GM12872 (cell line): Measurements from ENCODE around the gene ICAM2.

Experiments used
- CTCF ChIP-seq: IDR thresholded peaks from 3 replicates; pipeline ENCODE4 v1.5.1; 2011; ENCODE audit warnings: low read depth, mild to moderate bottlenecking, low read length, moderate library complexity; ENCODE audit not compliant: insufficient read depth

ICAM2 gene

GRCh38 chr17:63983320-63983719 lies 37.1 kb downstream of the ICAM2 start:
- TF ChIP-seq CTCF: no peak

- TF ChIP-seq CTCF: no peak
Measured at GRCh38 chr17:63978272-63979200, 41.9 kb downstream of the ICAM2 start.

- TF ChIP-seq CTCF: no peak
Measured at GRCh38 chr17:63976702-63977101, 43.7 kb downstream of the ICAM2 start.

- no peak for TF ChIP-seq CTCF
Measured at GRCh38 chr17:63975541-63976092, 44.8 kb downstream of the ICAM2 start.

- TF ChIP-seq CTCF: no peak
Measured at GRCh38 chr17:63974594-63975192, 45.7 kb downstream of the ICAM2 start.

GRCh38 chr17:63973930-63974593 lies 46.4 kb downstream of the ICAM2 start:
- TF ChIP-seq CTCF: no peak

- TF ChIP-seq CTCF: no peak
Measured at GRCh38 chr17:63973247-63973646, 47.2 kb downstream of the ICAM2 start.
